Gastroesophageal sphincter (tissue), 4 donors: ENCODE measurements around the gene RNLS. TPM values are rescaled to one million over a fixed set of nuclear protein-coding genes. Genes with fewer than 3 reads are reported as not detected.

Experiments
- ATAC-seq: fragments of 150-250 bp; one replicate; pipeline ENCODE4 v1.9.1; 2016; ENCODE audit warnings: mild to moderate bottlenecking, moderate library complexity
- H3K27ac ChIP-seq, 4 donors: fragments of 200-600 bp; sonication (generic) in 3 of 4; 1 replicate in 3 of 4; 2 replicates in 1 of 4; pipeline ENCODE4 v1.5.1; 2016 to 2019
- H3K27me3 ChIP-seq: fragments of 200-600 bp; sonication (generic); one replicate; pipeline ENCODE4 v1.5.1; 2019
- H3K36me3 ChIP-seq, 2 donors: fragments of 200-600 bp; sonication (generic); one replicate each; pipeline ENCODE4 v1.5.1; 2019; ENCODE audit warnings: control low read depth in 1 of 2
- H3K4me1 ChIP-seq, 3 donors: fragments of 200-600 bp; sonication (generic); 1 replicate in 2 of 3; 2 replicates in 1 of 3; pipeline ENCODE4 v1.5.1; 2016 to 2019; ENCODE audit warnings: control low read depth in 2 of 3
- H3K4me3 ChIP-seq, 2 donors: fragments of 200-600 bp; sonication (generic); one replicate each; pipeline ENCODE4 v1.5.1; 2019; ENCODE audit warnings: mild to moderate bottlenecking in 1 of 2, moderate library complexity in 1 of 2
- H3K9me3 ChIP-seq, 3 donors: fragments of 200-600 bp; sonication (generic); one replicate each; pipeline ENCODE4 v1.5.1; 2017 to 2019; ENCODE audit warnings: control low read depth in 2 of 3
- EP300 ChIP-seq: sonication (generic); formaldehyde crosslinking; IDR thresholded peaks from one replicate; pipeline ENCODE4 v1.6.1; 2017; ENCODE audit warnings: antibody characterized with exemption, mild to moderate bottlenecking
- POLR2A ChIP-seq, 2 donors: fragments of 450-650 bp; IDR thresholded peaks; one replicate each; pipeline ENCODE4 v1.6.1; 2017; ENCODE audit warnings: antibody characterized with exemption in 2 of 2, mild to moderate bottlenecking in 2 of 2, moderate library complexity in 1 of 2
- POLR2AphosphoS5 ChIP-seq: sonication (generic); formaldehyde crosslinking; IDR thresholded peaks from one replicate; pipeline ENCODE4 v1.6.1; 2017; ENCODE audit warnings: antibody characterized with exemption
- whole genome bisulfite sequencing, 2 donors: methylation state at CpG; one replicate each; pipeline ENCODE4 v1.1.5; 2018; ENCODE audit warnings: low coverage in 1 of 2; 5-methylcytosine and 5-hydroxymethylcytosine counted together
- total RNA-seq, 4 donors: library from RNA; depleted of rRNA; stranded (reverse); fragments of >200 nt; gene quantifications; one replicate each; pipeline ENCODE4 v1.1.0, GENCODE V29; 2016
- TF ChIP-seq, protein P1 (sequence below), 4 experiments: fragments of 200-600 bp in 2 of 4; fragments of 450-650 bp in 2 of 4; sonication (generic) in 1 of 4; IDR thresholded peaks; one replicate each; pipeline ENCODE4 v1.5.1; 2017 to 2019; ENCODE audit warnings: antibody characterized with exemption in 4 of 4, mild to moderate bottlenecking in 2 of 4, moderate library complexity in 2 of 4

The RNLS gene
- total RNA-seq, 4 donors from 2014 or later = 9.4 to 25.1 (median 15.3) TPM

DNA sequence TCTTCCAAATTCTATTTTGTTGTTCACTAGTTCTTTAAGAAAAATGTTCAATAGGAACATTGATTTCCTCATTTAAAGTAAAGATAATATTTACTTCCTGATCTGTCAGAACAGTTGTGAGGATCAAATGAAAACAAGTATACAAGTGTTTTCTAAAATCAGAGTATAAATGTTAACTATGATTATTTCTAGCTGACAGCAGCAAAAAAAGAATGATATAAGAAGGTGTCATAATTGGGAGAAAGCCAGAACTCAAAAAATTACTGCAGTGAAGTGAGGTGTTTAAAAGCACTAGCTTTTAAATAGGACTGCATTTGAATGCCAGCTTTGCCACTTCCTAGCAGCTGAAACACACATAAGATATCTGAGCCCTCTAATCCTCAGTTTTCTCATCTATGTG lies 283.3 kb downstream of the RNLS start:
- Histone ChIP-seq H3K27ac (no peak overlapping the region), H3K36me3 (no peaks in the 10 kb centered on the region), H3K4me3 (no peak overlapping the region), H3K27me3 (no peaks in the 10 kb centered on the region), H3K4me1 (no peaks in the 10 kb centered on the region), H3K9me3 (no peaks in the 10 kb centered on the region)
- TF ChIP-seq POLR2AphosphoS5 = no peak
- TF ChIP-seq EP300 = no peak
- no peak for ATAC-seq

DNA sequence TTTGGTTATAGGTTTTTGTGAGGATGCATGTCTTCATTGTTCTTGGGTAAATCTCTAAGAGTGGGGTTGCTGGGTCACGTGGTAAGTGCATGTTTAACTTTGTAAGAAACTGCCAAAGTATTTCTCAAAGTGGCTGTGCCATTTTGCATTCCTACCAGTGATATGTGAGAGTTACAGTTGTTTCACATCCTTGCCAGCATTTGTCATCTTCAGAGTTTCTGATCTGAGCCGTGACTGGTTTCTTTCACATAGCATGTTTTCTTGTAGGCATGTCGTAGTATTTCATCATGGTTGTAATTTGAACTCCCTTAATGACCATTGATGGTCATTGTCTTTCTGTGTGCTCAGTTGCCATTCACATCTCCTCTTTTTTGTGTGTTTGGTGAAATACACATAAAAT lies 286.0 kb downstream of the RNLS start:
- TF ChIP-seq, protein P1, sequence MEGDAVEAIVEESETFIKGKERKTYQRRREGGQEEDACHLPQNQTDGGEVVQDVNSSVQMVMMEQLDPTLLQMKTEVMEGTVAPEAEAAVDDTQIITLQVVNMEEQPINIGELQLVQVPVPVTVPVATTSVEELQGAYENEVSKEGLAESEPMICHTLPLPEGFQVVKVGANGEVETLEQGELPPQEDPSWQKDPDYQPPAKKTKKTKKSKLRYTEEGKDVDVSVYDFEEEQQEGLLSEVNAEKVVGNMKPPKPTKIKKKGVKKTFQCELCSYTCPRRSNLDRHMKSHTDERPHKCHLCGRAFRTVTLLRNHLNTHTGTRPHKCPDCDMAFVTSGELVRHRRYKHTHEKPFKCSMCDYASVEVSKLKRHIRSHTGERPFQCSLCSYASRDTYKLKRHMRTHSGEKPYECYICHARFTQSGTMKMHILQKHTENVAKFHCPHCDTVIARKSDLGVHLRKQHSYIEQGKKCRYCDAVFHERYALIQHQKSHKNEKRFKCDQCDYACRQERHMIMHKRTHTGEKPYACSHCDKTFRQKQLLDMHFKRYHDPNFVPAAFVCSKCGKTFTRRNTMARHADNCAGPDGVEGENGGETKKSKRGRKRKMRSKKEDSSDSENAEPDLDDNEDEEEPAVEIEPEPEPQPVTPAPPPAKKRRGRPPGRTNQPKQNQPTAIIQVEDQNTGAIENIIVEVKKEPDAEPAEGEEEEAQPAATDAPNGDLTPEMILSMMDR (IDR thresholded peaks at IDR 0.05) = no peak
- TF ChIP-seq POLR2A (IDR thresholded peaks at IDR 0.05) (no peak), POLR2AphosphoS5 (no peak), EP300 (no peak)
- H3K27ac ChIP-seq = no peak overlapping the region
- ATAC-seq = no peak
- H3K4me1 ChIP-seq = no peaks in the 10 kb centered on the region
- H3K27me3 ChIP-seq = no peaks in the 10 kb centered on the region
- H3K4me3 ChIP-seq = no peak overlapping the region
- WGBS, 2 donors = 48 to 76% methylated on average over 3 of the region's 3 CpGs
- no peaks in the 10 kb centered on the region for H3K36me3 ChIP-seq
- no peaks in the 10 kb centered on the region for H3K9me3 ChIP-seq

DNA sequence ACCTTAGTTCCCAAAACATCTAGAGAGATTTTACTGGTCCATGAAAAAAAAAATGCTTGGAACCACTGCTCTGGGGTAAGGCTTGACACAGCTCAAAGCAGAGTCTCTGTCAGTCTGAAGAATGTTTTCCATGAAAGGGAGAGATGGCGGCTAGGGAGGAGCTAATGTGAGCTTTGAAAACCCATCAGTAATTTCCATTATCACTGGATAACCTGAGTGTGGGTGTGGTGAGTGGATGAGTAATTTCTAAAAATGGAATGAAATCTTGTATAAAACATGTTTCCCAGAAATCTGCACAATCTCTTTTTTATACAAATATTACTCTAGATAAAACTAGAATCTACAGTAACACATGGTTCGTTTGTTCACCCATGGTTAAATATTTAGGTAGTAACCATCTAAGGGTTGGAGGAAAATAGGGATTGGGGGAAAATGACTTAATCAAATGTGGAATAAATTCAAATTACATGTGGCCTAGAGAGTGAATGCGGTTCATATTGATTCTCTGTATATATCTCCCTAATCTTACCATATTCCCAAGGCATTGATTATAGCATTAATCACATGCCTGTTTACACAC lies 289.4 kb downstream of the RNLS start:
- WGBS, 2 donors = 90 to 97% methylated on average over 3 of the region's 3 CpGs
- TF ChIP-seq POLR2A (IDR thresholded peaks at IDR 0.05) = no peak
- TF ChIP-seq POLR2AphosphoS5 = no peak
- TF ChIP-seq, protein P1 (IDR thresholded peaks at IDR 0.05) = no peak
- no peak for TF ChIP-seq EP300
- no peaks in the 10 kb centered on the region for H3K9me3 ChIP-seq
- H3K4me3 ChIP-seq = no peak overlapping the region
- H3K36me3 ChIP-seq = no peaks in the 10 kb centered on the region
- no peak overlapping the region for H3K27ac ChIP-seq
- ATAC-seq = no peak
- H3K27me3 ChIP-seq = no peaks in the 10 kb centered on the region
- no peaks in the 10 kb centered on the region for H3K4me1 ChIP-seq

DNA sequence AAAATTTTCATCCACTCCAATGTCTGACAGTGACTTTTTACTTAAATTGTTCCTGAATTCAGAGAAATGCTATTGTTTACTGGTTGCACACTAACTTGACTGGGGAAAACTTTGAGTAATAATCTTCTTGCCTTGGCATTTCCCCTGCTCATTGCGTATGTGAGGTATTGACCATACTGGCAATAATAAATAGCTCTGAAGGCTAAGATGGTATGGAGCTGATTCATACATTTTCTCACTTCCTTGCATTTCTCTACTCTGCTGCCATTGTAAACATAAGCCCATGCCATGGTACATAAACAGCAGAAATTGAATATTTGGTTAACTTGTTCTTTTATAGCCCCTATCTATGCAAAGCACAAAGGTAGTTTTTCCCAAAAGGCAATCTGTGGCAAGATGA lies 290.0 kb downstream of the RNLS start:
- no peak overlapping the region for H3K4me3 ChIP-seq
- ATAC-seq = no peak
- H3K4me1 ChIP-seq = no peaks in the 10 kb centered on the region
- TF ChIP-seq, protein P1 (IDR thresholded peaks at IDR 0.05) = no peak
- no peak for TF ChIP-seq POLR2A (IDR thresholded peaks at IDR 0.05)
- no peak for TF ChIP-seq EP300
- TF ChIP-seq POLR2AphosphoS5 = no peak
- WGBS, 2 donors = 100% methylated on average over 1 of the region's 1 CpG
- H3K9me3 ChIP-seq = no peaks in the 10 kb centered on the region
- H3K36me3 ChIP-seq = no peaks in the 10 kb centered on the region
- no peak overlapping the region for H3K27ac ChIP-seq
- no peaks in the 10 kb centered on the region for H3K27me3 ChIP-seq

DNA sequence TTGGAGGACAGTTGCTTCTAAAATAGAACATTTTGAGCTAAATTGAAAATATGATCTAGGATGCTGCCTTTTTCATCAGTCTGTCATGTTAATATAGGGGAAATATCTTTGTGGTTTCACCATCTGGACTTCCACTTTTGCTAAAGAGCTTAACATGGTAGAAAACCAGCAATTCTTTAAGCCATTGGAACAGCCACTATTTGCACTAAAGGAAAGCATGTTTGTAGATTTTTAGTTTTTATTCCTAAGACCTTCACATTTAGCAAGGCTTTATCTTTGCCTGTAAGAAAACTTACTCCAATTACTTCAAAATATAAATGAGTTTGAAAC lies 291.0 kb downstream of the RNLS start:
- Histone ChIP-seq H3K27me3 (no peaks in the 10 kb centered on the region), H3K27ac (no peak overlapping the region), H3K4me1 (no peaks in the 10 kb centered on the region), H3K9me3 (no peaks in the 10 kb centered on the region), H3K36me3 (no peaks in the 10 kb centered on the region), H3K4me3 (no peak overlapping the region)
- TF ChIP-seq, protein P1 (IDR thresholded peaks at IDR 0.05) = no peak
- no peak for TF ChIP-seq POLR2AphosphoS5
- no peak for TF ChIP-seq EP300
- TF ChIP-seq POLR2A (IDR thresholded peaks at IDR 0.05) = no peak
- ATAC-seq = no peak
